OCI-M2 (cell line): ENCODE results near the gene CFDP1.
A peak's percentile ranks its signal among the peaks of the same experiment; 100 is the strongest.
"Not testable (repeated sequence)": the region's sequence is repeated elsewhere in the genome, so short reads cannot be mapped to it uniquely, and the experiment has no call there.

Experiments
- DNase-seq: peaks from one replicate; lab custom pipeline; 2025; ENCODE audit not compliant: unreplicated experiment; lab: John Stamatoyannopoulos, UW

CFDP1 gene

DNA sequence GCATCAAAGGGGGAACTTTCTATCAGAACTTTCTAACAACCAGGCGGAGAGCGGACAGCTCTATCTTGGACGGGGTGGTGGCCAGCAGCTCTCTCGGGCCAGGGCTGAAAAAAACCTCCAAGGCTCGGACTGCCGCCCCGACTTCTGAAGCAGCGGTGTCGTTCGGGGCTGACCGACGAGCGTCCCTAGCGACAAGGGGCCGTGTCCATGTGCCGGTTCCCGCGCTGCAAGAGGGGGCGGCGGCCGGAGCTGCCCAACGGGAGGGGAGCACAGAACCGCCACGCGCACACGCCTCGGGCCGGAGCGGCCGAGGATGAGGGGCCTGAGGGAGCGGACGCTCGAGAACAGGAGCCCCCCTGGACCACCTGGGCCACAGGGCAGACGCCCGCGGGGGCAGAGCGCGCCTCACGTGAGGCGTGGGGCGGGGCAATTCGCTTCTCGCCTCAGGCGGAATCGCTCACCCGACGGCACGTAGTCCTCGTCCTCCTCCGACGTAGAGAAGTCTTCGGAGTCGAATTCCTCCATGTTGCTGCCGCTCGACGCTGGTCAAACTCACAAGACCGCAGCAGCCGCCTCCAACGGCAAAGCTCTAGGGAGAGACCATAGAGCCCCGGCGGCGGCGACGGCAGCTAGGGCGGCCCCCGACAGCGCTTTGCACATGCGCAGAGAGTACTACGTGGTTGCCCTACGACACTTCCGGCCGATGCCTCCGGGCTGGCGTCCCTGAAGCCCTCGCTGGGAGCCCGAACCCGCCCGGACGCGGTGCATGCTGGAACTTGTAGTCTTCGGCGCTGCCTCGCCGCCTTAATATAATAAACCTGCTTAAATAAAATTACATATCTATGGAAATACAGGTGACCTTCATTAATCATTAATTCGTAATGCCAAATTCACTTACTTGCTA lies at the start of gene CFDP1:
Gene CFDP1, minus strand, starts transcription at position 676 of the 904 bp plus-strand sequence. Its CDS starts 151 bp downstream, at position 525.
- peak; percentile 59 for DNase-seq

DNA sequence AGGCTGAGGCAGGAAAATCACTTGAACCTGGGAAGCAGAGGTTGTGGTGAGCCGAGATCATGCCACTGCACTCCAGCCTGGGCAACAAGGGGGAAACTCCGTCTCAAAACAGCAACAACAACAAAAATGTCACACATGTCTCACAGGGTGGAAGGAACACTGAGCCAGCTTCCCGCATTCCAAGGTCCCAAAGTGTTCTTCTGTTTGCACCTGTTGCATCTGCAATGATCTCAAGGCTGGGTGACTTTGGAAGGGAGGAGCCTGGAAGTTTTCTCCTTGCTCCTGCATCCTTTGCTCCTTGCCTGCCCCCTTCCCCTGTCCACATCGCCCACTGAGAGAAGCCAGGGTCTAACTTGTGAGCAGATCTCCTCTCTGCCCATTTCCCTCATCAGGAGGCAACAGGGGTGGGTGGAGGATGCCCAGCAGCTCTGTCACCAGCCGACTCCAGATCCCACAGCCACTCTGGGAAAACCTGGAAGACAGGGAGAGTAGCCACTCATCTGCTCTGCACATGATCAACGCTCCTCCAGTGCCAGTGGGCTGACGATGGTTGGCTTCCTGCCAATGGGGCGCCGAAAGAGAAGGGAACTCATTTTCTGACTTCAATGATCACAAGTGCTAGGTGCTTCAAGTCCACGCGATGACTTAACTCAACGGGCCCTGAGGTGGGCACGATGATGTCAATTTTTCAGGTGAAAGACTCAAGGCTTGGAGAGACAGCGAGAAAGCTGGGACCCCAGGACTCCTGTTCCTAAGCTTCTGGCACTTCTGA lies 49.3 kb upstream of the CFDP1 start:
- no peak for DNase-seq

DNA sequence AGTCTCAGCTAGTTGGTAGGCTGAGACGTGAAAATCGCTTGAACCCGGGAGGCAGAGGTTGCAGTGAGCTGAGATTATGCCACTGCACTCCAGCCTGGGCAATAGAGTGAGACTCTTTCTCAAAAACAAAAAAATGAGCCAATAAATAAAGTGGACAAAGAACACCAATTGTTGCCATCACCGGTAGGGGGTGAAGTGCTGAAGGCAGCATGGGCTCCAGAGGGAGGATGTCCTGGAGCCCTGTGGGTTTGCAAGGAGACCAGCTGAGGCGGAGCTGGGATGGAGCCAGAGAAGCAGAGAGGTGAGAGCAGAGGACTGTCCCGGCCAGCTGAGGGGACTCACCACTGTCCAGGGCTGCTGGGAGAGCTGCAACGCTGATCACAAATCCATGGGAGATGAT lies 48.2 kb upstream of the CFDP1 start:
- DNase-seq, result no peak

DNA sequence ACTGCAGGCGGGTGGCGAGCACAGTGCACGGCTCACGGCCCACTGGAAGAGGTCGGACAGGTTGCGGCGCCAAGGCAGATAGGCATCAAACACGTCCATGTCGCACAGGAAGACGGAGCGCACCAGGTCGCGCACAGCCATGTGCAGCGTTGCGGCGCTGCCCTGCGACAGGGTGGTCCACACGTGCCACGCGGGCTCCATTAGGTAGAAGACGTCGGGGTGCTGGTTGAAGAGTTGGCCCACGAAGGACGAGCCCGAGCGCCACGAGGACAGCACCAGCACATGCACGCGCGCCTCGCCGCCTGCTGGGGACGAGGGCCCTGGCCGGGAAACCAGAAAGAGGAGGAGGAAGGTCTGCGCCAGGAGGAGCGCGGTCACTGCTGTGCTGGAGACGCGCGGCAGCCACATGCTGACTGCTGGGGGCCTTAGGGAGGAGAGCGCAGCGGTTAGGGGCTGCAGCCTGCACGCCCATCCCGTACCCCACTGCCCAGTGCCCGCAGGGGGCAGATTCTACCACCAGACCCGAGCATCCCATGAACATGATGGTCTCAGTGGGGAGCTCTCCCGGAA lies 46.2 kb upstream of the CFDP1 start:
- DNase-seq, result no peak

DNA sequence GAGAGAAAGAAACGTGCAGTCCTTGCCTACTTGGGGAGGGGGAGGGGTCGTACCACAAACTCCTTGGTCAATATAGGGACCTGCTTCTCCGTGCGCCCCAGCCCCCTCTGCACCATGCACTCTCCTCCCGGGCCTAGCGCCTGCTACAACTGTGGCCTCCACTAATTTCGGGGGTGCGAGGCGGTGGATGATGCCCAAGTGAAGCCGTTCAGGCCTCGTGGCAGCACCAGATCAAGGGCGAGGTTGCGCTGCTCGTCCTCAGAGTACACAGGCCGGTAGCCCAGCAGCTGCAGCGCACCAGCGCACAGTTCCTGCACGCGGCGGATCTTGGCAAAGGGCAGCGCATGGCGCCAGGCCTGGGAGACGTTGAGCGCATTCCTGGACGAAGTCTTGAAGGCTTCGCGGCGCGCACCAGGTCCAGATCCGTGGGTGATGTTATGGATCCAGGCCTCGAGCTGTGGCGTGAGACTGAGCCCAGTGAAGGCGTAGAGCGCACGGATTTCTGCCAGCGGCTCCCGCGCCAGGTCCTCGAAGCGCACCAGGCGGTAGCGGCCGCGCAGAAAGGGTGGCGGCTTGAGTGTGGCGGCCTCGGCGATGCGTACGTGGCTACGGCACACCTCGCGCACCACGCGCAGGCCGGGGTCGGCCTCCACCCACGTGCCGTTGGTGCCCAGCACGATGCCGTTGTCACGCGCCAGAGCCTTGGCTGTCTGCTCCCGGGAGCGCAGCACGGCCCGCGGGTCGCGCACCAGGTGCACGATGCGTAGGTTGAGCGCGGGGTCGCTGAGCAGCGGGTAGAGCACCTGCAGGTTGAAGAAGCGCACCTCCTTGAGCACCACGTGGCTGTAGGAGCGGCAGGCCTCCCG lies 45.4 kb upstream of the CFDP1 start:
- no peak for DNase-seq

DNA sequence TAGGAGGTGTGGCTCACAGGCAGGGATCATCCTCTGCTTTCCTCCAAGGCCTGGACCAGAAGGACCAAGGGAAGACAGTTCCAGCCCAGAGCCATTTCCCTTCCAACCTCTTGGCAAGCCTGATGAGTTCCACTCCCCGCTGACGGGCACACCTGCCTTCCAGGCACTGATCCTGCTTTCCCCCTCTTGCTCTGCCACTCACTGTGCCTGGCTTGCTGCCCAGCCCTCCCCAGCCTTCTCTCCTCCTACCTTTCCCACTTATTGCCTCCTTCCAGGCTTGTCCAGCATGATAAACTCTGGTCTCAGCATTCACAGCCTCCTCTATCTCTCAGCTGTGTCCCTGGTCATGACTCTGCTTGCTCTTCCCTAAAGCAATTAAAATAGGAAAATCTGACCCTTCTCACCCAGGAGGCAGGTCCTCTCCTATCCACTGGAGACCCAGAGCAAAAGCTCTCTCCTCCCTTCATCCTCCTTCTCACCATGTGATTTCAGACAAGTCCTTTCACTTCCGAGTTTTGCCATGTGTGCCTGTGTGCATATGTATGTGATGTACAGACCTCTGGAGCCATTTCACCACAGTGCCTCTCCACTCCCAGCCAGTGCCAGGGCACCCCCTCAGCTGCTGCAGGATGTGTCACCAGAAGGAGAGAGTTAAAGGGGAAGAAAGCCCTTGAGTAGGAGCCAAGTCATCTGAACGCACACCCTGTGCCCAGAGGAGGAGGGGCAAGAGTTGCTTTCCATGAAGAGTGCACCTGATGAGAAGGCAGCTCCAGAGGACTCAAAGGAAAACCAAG lies 44.6 kb upstream of the CFDP1 start:
- no peak for DNase-seq

DNA sequence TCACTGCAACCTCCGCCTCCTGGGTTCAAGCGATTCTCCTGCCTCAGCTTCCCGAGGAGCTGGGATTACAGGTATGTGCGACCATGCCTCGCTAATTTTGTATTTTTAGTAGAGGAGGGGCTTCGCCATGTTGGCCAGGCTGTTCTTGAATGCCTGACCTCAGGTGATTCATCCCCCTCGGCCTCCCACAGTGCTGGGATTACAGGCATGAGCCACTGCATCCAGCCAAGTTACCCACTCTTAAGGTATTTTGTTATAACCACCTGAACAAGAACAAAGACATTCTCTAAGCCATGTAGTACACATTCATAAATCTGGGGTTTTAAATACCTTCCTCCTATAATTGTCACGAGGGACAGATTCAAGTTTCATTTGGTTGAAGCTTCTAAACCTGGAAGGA lies 43.5 kb upstream of the CFDP1 start:
- no peak for DNase-seq

DNA sequence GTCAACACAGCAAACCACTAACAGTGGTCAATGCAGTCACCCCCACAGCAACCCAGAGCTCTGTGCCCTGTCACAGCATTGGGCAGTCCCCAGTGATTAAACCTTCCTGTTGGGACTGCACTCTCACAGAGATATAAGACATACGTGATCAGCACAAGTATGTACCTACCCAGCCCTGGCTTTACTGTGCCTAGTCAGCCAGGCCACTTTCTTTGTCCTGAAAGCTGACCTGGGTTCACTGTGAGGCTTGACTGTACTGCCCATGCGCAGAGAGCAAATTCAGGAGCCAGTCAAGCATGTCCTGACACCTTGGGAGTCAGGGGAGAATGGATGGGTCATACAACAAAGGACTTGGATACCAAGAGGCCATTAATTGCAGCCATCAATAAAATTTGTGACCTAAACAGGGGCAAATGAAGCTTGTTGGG lies 42.1 kb upstream of the CFDP1 start:
- DNase-seq, result no peak

DNA sequence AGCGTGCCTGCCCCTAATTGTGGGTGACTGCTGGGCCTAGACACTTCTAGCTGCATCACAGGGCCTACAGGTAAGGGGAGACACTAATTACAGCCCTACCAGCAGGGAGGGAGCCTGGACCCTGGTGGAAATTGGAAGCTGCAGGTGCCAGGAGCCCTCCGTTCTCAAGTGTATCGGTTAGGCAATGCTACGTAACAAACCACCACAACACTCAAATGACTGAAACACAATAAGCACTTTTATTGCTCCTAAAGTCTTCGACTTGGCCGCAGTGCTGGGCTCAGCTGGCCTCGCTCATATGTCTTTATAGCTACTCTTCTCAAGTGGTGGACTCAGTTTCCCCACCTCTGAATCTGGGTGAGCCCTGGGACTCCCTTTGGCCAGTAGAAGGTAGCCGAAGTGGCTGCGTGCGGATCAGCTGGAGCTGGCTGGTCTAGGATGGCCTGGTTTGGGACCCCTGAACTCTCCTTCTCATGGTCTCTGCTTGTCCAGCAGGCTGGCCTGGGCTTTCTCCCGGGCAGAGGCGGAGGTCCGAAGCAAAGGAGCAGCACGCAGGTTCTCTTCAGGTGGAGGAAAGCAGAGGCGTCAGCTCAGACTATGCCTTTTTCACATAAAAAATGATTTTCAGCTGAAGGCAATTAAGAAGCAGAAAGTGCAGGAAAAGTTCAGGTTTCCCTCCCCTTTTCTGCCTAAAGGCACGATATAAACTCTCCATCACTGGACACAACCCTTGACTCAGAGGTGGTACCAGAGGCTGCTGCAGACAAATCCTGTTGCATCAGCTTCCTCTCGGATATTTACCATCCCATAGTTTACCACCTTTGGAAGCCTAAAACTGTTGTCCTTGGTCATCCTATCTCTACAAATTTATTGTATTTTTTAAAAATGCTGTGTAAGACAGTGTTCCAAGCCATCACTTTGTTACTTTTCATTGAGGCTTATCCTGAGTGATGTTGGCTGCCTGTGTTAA lies 39.9 kb upstream of the CFDP1 start:
- no peak for DNase-seq

DNA sequence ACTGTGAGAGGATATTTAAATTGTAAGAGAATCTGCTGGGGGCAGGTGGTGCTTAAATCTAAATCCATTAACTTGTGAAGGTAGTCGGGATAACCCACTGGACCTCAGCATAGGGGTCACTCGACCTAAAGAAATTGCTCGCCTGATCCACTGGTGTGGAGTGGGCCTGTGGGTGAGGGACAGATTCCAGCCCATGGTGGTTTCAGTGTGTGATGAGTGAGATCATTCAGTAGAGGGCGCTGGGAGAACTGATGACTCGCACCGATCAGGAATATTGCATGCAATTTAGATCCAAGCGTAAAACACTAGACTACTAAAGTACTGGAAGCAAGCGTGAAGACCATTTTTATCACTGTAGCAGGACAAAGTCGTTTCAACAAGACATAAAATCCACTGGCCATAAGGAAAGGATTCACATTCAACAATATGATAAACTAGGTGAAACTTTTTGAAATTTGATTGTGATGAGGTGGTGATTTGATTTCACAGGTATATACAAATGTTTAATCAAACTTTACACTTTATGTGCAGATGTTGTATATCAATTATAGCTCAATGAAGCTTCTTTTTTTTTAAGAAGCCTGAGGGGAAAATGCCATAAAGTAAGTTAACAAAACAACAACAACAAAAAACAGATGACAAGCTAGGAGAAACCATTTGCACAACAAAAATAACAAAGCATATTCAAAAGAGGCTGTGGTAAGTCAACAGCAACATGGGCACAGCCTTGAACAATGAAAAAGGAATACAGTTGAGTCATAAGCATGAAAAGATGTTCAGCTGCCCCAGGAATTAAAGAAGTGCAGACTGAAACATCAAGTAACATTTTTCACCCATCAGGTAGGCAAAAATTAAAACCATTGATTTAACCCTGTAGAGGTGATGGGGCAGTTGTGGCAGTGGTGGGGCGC lies 38.7 kb upstream of the CFDP1 start:
- no peak for DNase-seq

DNA sequence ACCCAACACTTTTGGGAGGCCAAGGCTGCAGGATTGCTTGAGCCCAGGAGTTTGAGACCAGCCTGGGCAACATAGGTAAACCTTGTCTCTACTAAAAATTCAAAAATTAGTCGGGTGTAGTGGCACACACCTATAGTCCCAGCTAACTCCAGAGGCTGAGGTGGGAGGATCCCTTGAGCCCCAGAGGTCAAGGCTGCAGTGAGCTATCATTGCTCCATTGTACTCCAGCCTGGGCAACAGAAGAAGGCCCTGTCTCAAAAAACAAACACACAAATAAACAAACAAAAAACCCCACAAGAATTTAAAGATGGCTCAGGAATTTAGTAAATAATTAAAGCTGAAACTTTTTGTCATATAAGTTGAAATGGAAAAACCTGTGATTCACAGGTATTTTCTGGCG lies 33.5 kb upstream of the CFDP1 start:
- DNase-seq, result no peak

DNA sequence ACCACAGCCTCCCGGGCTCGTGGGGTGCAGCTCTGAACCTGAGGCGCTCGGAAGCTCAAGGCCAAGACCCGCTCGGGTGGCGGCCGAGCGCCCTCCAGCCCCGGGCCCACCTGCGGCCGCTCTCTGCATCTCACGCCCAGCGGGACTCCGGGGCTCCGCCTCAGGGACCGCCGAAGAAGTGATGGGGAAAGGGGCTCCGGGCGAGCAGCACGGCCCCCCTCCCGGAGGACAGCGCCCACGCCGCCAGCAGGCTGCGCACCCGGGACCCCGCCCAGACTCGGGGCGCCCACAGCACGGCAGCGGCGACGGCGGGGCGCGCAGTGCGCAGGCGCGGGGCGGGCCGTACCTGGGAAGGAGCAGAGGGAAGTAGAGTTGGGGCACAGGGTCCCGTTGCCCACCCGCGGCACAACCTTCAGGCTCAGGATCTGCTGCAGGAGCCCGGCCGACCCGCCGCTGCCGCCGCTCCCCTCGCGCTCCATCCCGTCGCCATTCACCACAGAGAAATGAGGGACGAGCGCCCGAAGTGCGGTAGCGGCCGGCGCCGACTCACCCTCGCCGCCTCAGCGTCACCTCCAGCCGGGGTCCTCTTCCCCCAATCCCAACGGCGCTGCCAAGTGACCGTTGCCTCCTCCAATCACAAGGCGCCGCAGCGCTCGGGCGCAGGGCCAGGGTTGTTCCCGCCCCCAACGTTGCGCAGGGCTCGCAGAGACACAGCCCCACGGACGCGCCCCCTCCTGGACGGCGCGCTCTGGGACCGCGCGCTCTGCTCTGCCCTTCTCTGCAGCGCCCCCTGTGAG lies 31.0 kb upstream of the CFDP1 start, which contains the start of gene TMEM170A:
Gene TMEM170A, minus strand, starts transcription at position 568 of the 797 bp plus-strand sequence. Its CDS starts 89 bp downstream, at position 479.
- peak; percentile 74 for DNase-seq

DNA sequence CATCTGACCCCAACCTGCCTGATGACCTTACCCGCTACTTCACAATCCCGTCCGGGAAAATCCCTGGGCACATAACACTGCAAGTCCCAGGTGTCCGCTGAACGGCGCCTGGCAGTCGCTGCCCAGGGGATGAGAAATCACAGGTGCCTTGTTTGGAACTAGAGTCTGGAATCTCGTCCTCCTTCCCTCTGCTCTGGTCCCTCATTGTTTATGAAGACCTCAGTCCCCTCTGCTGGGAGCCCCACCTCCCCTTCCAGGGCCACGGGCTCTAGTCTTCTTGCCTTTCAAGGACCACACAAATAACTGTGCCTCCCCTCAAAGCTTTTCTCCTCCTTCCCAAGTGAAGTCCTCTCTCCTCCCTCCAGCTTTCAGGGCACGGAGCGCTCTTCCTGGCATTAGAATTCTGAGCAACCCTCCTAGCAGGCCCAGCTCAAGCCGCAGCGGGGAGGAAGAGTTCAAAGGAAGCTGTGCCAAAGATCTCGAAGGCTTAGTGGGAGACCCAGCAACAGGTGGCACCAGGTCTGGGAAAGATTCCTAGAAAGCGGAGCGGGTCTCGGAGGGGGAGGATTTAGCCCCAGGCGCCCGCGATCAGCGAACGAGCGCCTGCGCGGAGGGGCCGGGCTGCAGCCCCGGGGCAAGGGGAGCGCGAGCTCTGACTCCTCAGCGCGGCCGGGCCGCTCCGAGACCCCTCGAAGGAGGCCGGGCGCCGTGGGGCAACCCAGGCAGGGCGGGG lies 30.3 kb upstream of the CFDP1 start:
- DNase-seq, result not testable (repeated sequence)

DNA sequence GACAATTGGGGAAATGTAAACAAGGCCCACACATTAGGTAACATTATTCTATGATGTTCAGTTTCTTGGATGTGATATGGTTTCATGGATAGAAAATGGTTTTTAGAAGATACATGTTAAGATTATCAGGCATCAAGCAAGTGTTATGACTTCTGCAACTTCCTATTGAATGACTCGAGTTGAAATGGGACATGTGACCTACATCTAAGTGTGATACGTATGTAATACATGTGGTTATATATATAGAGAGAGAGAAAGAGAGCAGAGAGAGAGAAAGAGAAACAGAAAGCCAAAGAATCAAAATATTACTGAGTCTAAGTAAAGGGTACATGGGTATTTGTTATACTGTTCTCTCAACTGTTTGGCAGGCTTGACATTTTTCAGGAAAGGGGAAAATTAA lies 29.5 kb upstream of the CFDP1 start:
- DNase-seq, result no peak

DNA sequence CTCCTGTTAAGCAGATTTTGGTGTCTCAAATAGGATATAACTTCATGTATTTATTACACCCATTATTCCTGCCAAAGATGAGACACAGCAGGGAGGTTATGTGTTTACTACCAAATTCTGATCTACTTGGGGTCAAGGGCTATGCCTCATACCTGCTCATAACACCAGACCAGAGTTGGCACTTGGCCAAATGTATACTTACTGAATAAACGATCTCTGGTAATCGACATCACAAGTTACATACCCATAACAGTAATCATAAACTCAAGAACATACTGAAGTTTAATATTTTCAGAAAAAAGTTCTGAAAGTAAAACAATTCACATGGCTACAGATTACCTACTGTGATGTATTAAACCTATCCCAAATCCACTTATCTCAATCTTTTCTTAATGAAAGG lies 28.3 kb upstream of the CFDP1 start:
- no peak for DNase-seq

DNA sequence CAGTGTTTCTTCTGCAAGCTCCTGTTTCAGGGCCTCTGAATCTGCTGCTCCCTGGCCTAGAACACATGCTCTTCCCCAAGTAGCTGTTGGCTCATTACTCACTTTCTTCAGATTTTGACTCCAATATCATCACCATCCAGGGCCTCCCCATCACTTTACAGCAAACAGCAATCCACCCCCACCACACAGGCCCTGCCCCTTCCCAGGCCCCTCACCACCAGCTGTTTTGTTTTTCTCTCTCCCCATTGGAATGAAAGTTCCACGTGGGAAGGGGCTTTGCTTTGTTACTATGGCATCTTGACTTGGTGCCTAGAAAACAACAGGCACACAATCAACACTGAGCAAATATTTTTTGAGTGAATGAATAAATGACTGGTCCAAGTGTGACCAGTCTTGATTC lies 27.1 kb upstream of the CFDP1 start:
- DNase-seq, result no peak
